Stimulated activated CD4-positive, alpha-beta T cell treated with anti-CD3 and anti-CD28 coated beads, Interleukin-1b, Interleukin-23, amount 100 ng/mL, for 48 hours (primary cell): Measurements from ENCODE around the gene KCNN3.
"Not testable (repeated sequence)": the region's sequence is repeated elsewhere in the genome, so short reads cannot be mapped to it uniquely, and the experiment has no call there.

Source experiments
- DNase-seq: peaks from one replicate; pipeline ENCODE4 v3.0.0-alpha.2; 2020

The KCNN3 gene

GRCh38 chr1:154694995-154695394, 175.1 kb downstream of the KCNN3 start:
- DNase-seq: no peak

DNA sequence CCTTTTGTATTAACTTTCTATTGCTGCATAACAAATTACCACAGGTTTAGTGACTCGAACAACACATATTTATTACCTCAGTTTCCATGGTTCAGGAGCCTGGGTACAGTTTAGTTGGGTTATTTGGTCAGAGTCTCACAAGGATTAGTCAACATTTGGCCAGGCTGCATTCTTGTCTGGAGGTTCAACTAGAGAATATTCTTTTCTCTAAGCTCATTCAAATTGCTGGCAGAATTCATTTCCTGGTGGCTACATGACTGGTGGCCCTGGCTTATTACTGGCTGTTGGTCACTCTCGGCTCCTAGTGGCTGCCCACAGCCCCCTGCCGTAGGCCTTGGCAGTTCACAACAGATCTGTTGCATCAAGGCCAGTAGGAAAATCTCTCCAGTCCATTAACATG, 181.0 kb downstream of the KCNN3 start:
- no peak for DNase-seq

DNA sequence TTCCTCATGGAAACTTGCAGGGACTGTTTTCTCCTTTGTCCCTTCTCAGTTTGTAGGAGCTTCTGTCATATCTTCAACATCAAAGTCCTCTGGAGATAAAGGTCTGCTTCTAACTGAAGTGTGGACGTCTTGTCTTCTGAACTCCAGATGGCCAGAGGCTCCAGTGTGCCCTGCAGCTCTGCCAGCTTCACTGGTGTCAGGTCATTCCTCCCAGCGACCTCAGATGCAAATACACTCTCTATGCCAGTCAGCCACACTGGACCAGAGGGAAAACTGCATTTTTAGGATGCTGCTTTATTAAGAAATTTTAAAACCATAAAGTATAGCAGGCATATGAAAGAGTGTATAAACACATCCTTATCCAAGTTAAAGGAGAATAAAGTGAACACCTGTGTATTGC, 183.6 kb downstream of the KCNN3 start:
- no peak for DNase-seq

GRCh38 chr1:154683820-154684219, 186.3 kb downstream of the KCNN3 start:
- no peak for DNase-seq

GRCh38 chr1:154682254-154682653, 187.8 kb downstream of the KCNN3 start:
- DNase-seq: no peak

DNA sequence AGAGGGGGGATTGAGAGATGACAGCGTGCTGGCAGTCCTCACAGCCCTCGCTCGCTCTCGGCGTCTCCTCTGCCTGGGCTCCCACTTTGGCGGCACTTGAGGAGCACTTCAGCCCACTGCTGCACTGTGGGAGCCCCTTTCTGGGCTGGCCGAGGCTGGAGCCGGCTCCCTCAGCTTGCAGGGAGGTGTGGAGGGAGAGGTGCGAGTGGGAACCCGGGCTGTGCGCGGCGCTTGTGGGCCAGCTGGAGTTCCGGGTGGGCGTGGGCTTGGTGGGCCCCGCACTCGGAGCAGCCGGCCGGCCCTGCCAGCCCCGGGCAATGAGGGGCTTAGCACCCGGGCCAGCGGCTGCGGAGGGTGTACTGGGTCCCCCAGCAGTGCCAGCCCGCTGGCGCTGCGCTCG, 192.2 kb downstream of the KCNN3 start:
- DNase-seq: not testable (repeated sequence)

- not testable (repeated sequence) for DNase-seq
These were observed 193.2 kb downstream of the KCNN3 start for GRCh38 chr1:154676847-154677246.

GRCh38 chr1:154674456-154674855, 195.6 kb downstream of the KCNN3 start:
- DNase-seq: not testable (repeated sequence)

GRCh38 chr1:154672245-154672644, 197.8 kb downstream of the KCNN3 start:
- DNase-seq: not testable (repeated sequence)

GRCh38 chr1:154671412-154671811, 198.7 kb downstream of the KCNN3 start:
- peak; percentile 35 for DNase-seq

GRCh38 chr1:154670310-154671270, 199.5 kb downstream of the KCNN3 start:
- not testable (repeated sequence) for DNase-seq

- DNase-seq: peak; percentile 77
These were observed 200.4 kb downstream of the KCNN3 start for GRCh38 chr1:154669464-154670282.

- DNase-seq: no peak
These were observed 203.9 kb downstream of the KCNN3 start for GRCh38 chr1:154666051-154666790.

- no peak for DNase-seq
These were observed 205.6 kb downstream of the KCNN3 start for GRCh38 chr1:154664331-154665002.

DNA sequence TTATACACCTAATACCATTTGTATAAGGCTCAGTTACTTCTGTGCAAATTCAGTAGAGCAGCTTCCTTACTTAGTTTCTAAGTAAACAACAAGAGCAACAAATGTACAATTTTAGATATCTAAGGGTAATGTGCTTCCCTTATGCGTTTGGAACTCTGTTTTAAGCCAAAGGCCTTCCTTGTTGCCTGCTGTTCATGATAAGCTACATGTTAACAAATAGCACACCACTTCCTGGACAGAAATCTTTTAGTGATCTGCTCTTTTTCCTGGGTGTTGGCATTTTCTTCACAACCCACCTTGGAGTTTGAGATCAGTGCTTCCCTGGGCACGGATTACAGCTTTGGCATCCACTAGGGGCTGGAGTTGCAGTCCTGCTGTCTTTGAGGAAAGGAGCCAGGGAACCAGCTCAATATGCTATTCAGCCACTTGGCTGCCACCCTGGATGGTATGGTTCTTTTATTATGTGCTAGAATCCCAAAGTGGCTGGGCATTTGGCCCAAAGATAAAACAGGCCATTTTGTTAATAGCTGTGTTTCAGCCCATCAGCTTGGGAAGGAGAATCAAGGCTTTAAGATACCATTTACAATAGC, 206.5 kb downstream of the KCNN3 start:
- DNase-seq: no peak

- no peak for DNase-seq
These were observed 209.0 kb downstream of the KCNN3 start for GRCh38 chr1:154661110-154661509.

DNA sequence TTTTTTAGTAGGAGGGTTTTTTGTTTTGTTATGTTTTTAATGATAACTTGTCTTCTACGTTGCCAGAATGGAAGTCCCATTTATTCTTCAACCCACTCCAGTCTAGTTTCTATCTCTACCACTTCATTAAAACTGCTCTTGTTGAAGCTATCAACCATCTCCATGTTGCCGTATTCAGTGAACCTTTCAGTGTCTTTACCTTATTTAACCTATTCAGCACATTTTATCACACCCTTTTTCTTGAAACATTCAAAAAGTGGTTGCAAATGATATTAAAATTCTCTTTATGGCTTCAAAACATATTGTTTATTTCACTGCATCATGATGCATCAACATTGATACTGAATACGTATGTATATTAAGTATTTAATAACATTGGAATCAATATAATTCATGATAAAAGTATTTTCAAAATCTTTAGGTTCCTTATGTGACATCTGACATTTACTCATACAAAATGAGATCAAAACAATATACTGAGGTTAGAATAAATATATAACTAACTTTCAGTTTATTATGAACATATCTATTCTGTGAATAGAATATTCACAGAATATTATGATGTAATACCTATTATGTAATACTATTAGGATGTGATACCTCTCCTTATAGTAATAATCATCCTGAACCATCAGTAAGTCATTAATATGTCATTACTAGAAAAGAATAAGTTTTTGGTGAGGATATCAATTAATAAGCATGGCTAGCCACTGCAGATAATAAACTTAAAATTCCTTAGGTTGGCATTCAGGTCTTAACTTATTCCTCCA, 210.1 kb downstream of the KCNN3 start:
- DNase-seq: no peak

GRCh38 chr1:154657556-154657955, 212.5 kb downstream of the KCNN3 start:
- DNase-seq: no peak

- no peak for DNase-seq
These were observed 217.2 kb downstream of the KCNN3 start for GRCh38 chr1:154652893-154653292.
